ENCODE measurements around the gene LRMDA.

The LRMDA gene

GRCh38 chr10:76178532-76179292, 747.3 kb downstream of the LRMDA start:
- Histone ChIP-seq H3K79me2 (ENCODE audit: control insufficient read depth, insufficient read depth, low read length) (no peaks in the 10 kb centered on the region), H3K23ac (ENCODE audit: low read length) (no peak overlapping the region), H3K4ac (ENCODE audit: low read depth, low read length) (no peak overlapping the region), H3K27ac (ENCODE audit: low read depth, low read length) (no peak overlapping the region), H2BK5ac (ENCODE audit: low read length) (no peak overlapping the region), H2BK15ac (replicated peaks; ENCODE audit: low read depth) (no peak overlapping the region), H3K4me1 (ENCODE audit: control insufficient read depth, low read depth, low read length) (peaks cover 3% of the 10 kb centered on the region), H3K9ac (ENCODE audit: low read length) (no peak overlapping the region), H3K4me2 (ENCODE audit: low read length) (no peak overlapping the region), H3K4me3 (ENCODE audit: low read length) (no peak overlapping the region), H4K8ac (ENCODE audit: low read depth, low read length) (no peak overlapping the region), H3K56ac (ENCODE audit: low read length) (no peak overlapping the region), H2AK5ac (ENCODE audit: low read length) (no peak overlapping the region), H4K5ac (ENCODE audit: low read length) (no peak overlapping the region), H3K79me1 (ENCODE audit: low read length) (no peaks in the 10 kb centered on the region), H2BK120ac (ENCODE audit: low read depth, low read length) (no peak overlapping the region), H3K27me3 (ENCODE audit: insufficient read depth, low read length, poor library complexity) (no peaks in the 10 kb centered on the region), H3K18ac (ENCODE audit: low read length) (no peak overlapping the region), H3K36me3 (ENCODE audit: control insufficient read depth, insufficient read depth, low read length) (no peaks in the 10 kb centered on the region)
- DNase-seq: no peak
- no CpG with 5 or more reads among the region's 4 CpGs for WGBS (ENCODE audit: extremely low coverage, insufficient coverage, low lambda C conversion rate)

- Histone ChIP-seq H3K18ac (ENCODE audit: low read length) (no peak overlapping the region), H2AK5ac (ENCODE audit: low read length) (no peak overlapping the region), H3K79me1 (ENCODE audit: low read length) (no peaks in the 10 kb centered on the region), H3K4me3 (ENCODE audit: low read length) (no peak overlapping the region), H3K79me2 (ENCODE audit: control insufficient read depth, insufficient read depth, low read length) (no peaks in the 10 kb centered on the region), H3K56ac (ENCODE audit: low read length) (no peak overlapping the region), H3K36me3 (ENCODE audit: control insufficient read depth, insufficient read depth, low read length) (no peaks in the 10 kb centered on the region), H4K5ac (ENCODE audit: low read length) (no peak overlapping the region), H3K23ac (ENCODE audit: low read length) (no peak overlapping the region), H2BK15ac (replicated peaks; ENCODE audit: low read depth) (no peak overlapping the region), H4K8ac (ENCODE audit: low read depth, low read length) (no peak overlapping the region), H3K4me2 (ENCODE audit: low read length) (no peak overlapping the region), H3K4ac (ENCODE audit: low read depth, low read length) (no peak overlapping the region), H3K4me1 (ENCODE audit: control insufficient read depth, low read depth, low read length) (peaks cover 3% of the 10 kb centered on the region), H3K27me3 (ENCODE audit: insufficient read depth, low read length, poor library complexity) (no peaks in the 10 kb centered on the region), H2BK5ac (ENCODE audit: low read length) (no peak overlapping the region), H2BK120ac (ENCODE audit: low read depth, low read length) (no peak overlapping the region), H3K27ac (ENCODE audit: low read depth, low read length) (no peak overlapping the region), H3K9ac (ENCODE audit: low read length) (no peak overlapping the region)
- WGBS (ENCODE audit: extremely low coverage, insufficient coverage, low lambda C conversion rate): no CpG with 5 or more reads among the region's 5 CpGs
- DNase-seq: no peak
These were observed 748.4 kb downstream of the LRMDA start for GRCh38 chr10:76179806-76180205.

GRCh38 chr10:76184647-76185046, 753.2 kb downstream of the LRMDA start:
- WGBS (ENCODE audit: extremely low coverage, insufficient coverage, low lambda C conversion rate): no CpG with 5 or more reads among the region's 5 CpGs
- H3K79me1 ChIP-seq (ENCODE audit: low read length): no peaks in the 10 kb centered on the region

GRCh38 chr10:76185471-76186301, 754.3 kb downstream of the LRMDA start:
- Histone ChIP-seq H2BK5ac (ENCODE audit: low read length) (no peak overlapping the region), H3K18ac (ENCODE audit: low read length) (peak overlapping the region; percentile 71), H3K9ac (ENCODE audit: low read length) (no peak overlapping the region), H3K27me3 (ENCODE audit: insufficient read depth, low read length, poor library complexity) (no peaks in the 10 kb centered on the region), H4K5ac (ENCODE audit: low read length) (no peak overlapping the region), H3K4me2 (ENCODE audit: low read length) (no peak overlapping the region), H3K27ac (ENCODE audit: low read depth, low read length) (no peak overlapping the region), H3K23ac (ENCODE audit: low read length) (no peak overlapping the region), H2BK120ac (ENCODE audit: low read depth, low read length) (no peak overlapping the region), H3K4me3 (ENCODE audit: low read length) (no peak overlapping the region), H3K36me3 (ENCODE audit: control insufficient read depth, insufficient read depth, low read length) (no peaks in the 10 kb centered on the region), H3K56ac (ENCODE audit: low read length) (no peak overlapping the region), H3K4ac (ENCODE audit: low read depth, low read length) (peak overlapping the region; percentile 64), H4K8ac (ENCODE audit: low read depth, low read length) (no peak overlapping the region), H3K79me1 (ENCODE audit: low read length) (no peaks in the 10 kb centered on the region), H2BK15ac (replicated peaks; ENCODE audit: low read depth) (no peak overlapping the region), H3K79me2 (ENCODE audit: control insufficient read depth, insufficient read depth, low read length) (no peaks in the 10 kb centered on the region), H2AK5ac (ENCODE audit: low read length) (no peak overlapping the region), H3K4me1 (ENCODE audit: control insufficient read depth, low read depth, low read length) (no peaks in the 10 kb centered on the region)
- WGBS (ENCODE audit: extremely low coverage, insufficient coverage, low lambda C conversion rate): no CpG with 5 or more reads among the region's 10 CpGs
- DNase-seq: peak; percentile 16

More at GRCh38 chr10:76184647-76185046, 753.2 kb downstream of the LRMDA start:
- Histone ChIP-seq H2BK120ac (ENCODE audit: low read depth, low read length) (no peak overlapping the region), H3K27ac (ENCODE audit: low read depth, low read length) (no peak overlapping the region), H3K27me3 (ENCODE audit: insufficient read depth, low read length, poor library complexity) (no peaks in the 10 kb centered on the region), H3K23ac (ENCODE audit: low read length) (no peak overlapping the region), H2BK15ac (replicated peaks; ENCODE audit: low read depth) (no peak overlapping the region), H2BK5ac (ENCODE audit: low read length) (no peak overlapping the region), H3K56ac (ENCODE audit: low read length) (no peak overlapping the region), H3K36me3 (ENCODE audit: control insufficient read depth, insufficient read depth, low read length) (no peaks in the 10 kb centered on the region), H3K79me2 (ENCODE audit: control insufficient read depth, insufficient read depth, low read length) (no peaks in the 10 kb centered on the region), H3K4ac (ENCODE audit: low read depth, low read length) (no peak overlapping the region), H2AK5ac (ENCODE audit: low read length) (no peak overlapping the region), H3K18ac (ENCODE audit: low read length) (no peak overlapping the region), H4K8ac (ENCODE audit: low read depth, low read length) (no peak overlapping the region), H3K9ac (ENCODE audit: low read length) (no peak overlapping the region), H3K4me3 (ENCODE audit: low read length) (no peak overlapping the region), H3K4me2 (ENCODE audit: low read length) (no peak overlapping the region), H4K5ac (ENCODE audit: low read length) (no peak overlapping the region), H3K4me1 (ENCODE audit: control insufficient read depth, low read depth, low read length) (no peaks in the 10 kb centered on the region)
- DNase-seq: no peak

GRCh38 chr10:76188216-76188615, 756.8 kb downstream of the LRMDA start:
- Histone ChIP-seq H3K56ac (ENCODE audit: low read length) (no peak overlapping the region), H3K79me2 (ENCODE audit: control insufficient read depth, insufficient read depth, low read length) (no peaks in the 10 kb centered on the region), H2BK5ac (ENCODE audit: low read length) (no peak overlapping the region), H3K4ac (ENCODE audit: low read depth, low read length) (no peak overlapping the region), H4K8ac (ENCODE audit: low read depth, low read length) (no peak overlapping the region), H3K23ac (ENCODE audit: low read length) (no peak overlapping the region), H3K27me3 (ENCODE audit: insufficient read depth, low read length, poor library complexity) (no peaks in the 10 kb centered on the region), H2BK120ac (ENCODE audit: low read depth, low read length) (no peak overlapping the region), H3K18ac (ENCODE audit: low read length) (no peak overlapping the region), H2AK5ac (ENCODE audit: low read length) (no peak overlapping the region), H3K27ac (ENCODE audit: low read depth, low read length) (no peak overlapping the region), H3K36me3 (ENCODE audit: control insufficient read depth, insufficient read depth, low read length) (no peaks in the 10 kb centered on the region), H3K9ac (ENCODE audit: low read length) (no peak overlapping the region), H3K4me3 (ENCODE audit: low read length) (no peak overlapping the region), H3K4me1 (ENCODE audit: control insufficient read depth, low read depth, low read length) (no peaks in the 10 kb centered on the region), H3K4me2 (ENCODE audit: low read length) (no peak overlapping the region), H3K79me1 (ENCODE audit: low read length) (no peaks in the 10 kb centered on the region), H4K5ac (ENCODE audit: low read length) (no peak overlapping the region), H2BK15ac (replicated peaks; ENCODE audit: low read depth) (no peak overlapping the region)
- no peak for DNase-seq
- no CpG with 5 or more reads among the region's 3 CpGs for WGBS (ENCODE audit: extremely low coverage, insufficient coverage, low lambda C conversion rate)
